Upper lobe of left lung (tissue), 6 donors: ENCODE data around the gene LILRB4. TPM values are rescaled to one million over a fixed set of nuclear protein-coding genes. Genes with fewer than 3 reads are reported as not detected.
"Not testable (repeated sequence)": the region's sequence is repeated elsewhere in the genome, so short reads cannot be mapped to it uniquely, and the experiment has no call there.

ENCODE experiments used
- ATAC-seq, 2 donors: fragments of 200-7000 bp; cut with Tn5 transposase; one replicate each; pipeline ENCODE4 v1.9.1; 2022; ENCODE audit warnings: mild to moderate bottlenecking in 2 of 2, moderate library complexity in 2 of 2; ENCODE audit not compliant: low FRiP score in 2 of 2
- DNase-seq, 2 donors: peaks; one replicate each; pipeline ENCODE4 v3.0.0-alpha.2; 2019 to 2020
- H3K27ac ChIP-seq, 4 donors: fragments of 200-600 bp; sonication (generic); one replicate each; pipeline ENCODE4 v1.5.1; 2016 to 2019
- H3K27me3 ChIP-seq, 4 donors: fragments of 200-600 bp; sonication (generic); one replicate each; pipeline ENCODE4 v1.5.1; 2017 to 2019
- H3K36me3 ChIP-seq, 4 donors: fragments of 200-600 bp; sonication (generic); one replicate each; pipeline ENCODE4 v1.5.1; 2016 to 2019
- H3K4me1 ChIP-seq, 4 donors: fragments of 200-600 bp; sonication (generic); one replicate each; pipeline ENCODE4 v1.5.1; 2018 to 2019
- H3K4me3 ChIP-seq, 4 donors: fragments of 200-600 bp; sonication (generic); one replicate each; pipeline ENCODE4 v1.5.1; 2017 to 2019; ENCODE audit warnings: mild to moderate bottlenecking in 2 of 4, moderate library complexity in 1 of 4
- H3K9me3 ChIP-seq, 4 donors: fragments of 200-600 bp; sonication (generic); one replicate each; pipeline ENCODE4 v1.5.1; 2018 to 2019
- EP300 ChIP-seq, 4 donors: sonication (generic); formaldehyde crosslinking; IDR thresholded peaks; one replicate each; pipeline ENCODE4 v1.5.1; 2017; ENCODE audit warnings: antibody characterized with exemption in 4 of 4, control low read depth in 2 of 4
- POLR2A ChIP-seq, 4 donors: fragments of 450-650 bp; IDR thresholded peaks; one replicate each; pipeline ENCODE4 v1.5.1; 2016 to 2017; ENCODE audit warnings: antibody characterized with exemption in 4 of 4, mild to moderate bottlenecking in 2 of 4
- POLR2AphosphoS5 ChIP-seq, 2 donors: sonication (generic); formaldehyde crosslinking; IDR thresholded peaks; one replicate each; pipeline ENCODE4 v1.5.1; 2017; ENCODE audit warnings: antibody characterized with exemption in 2 of 2
- WGBS, 2 donors: methylation state at CpG; one replicate each; pipeline ENCODE4 v1.1.5; 2017 to 2018; 5-methylcytosine and 5-hydroxymethylcytosine counted together
- total RNA-seq, 6 donors: library from RNA; depleted of rRNA in 4 of 6; stranded (reverse); fragments of >200 nt in 4 of 6; gene quantifications; one replicate each; pipeline versions ENCODE4 v1.1.0 to v1.2.1, GENCODE V29; 2016 to 2021
- TF ChIP-seq, protein P1 (sequence below), 6 experiments: fragments of 450-650 bp in 4 of 6; fragments of 200-600 bp in 2 of 6; sonication (generic) in 2 of 6; IDR thresholded peaks; one replicate each; pipeline ENCODE4 v1.5.1; 2016 to 2019; ENCODE audit warnings: antibody characterized with exemption in 6 of 6
- donor health status: DM: no; HTN: no; CAD: no; lungs with moderate emphysema.
- donor health status: DM: no; HTN: yes; CAD: no; lungs with severe emphysema.

LILRB4 gene
- total RNA-seq, 6 donors from 2014 or later = 3.8 to 55.5 (median 24.9) TPM

DNA sequence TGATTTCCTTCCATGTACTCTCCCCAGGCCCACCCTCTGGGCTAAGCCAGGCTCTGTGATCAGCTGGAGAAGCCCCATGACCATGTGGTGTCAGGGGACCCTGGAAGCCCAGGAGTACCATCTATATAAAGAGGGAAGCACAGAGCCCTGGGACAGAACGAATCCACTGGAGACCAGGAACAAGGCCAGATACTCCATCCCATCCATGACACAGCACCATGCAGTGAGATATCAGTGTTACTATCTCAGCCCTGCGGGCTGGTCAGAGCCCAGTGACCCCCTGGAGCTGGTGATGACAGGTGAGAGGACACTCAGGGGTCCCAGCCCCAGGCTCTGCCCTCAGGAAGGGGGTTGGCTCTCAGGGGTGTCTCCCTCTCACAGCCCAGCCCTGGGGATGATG lies 34.0 kb downstream of the LILRB4 start:
- ATAC-seq = no peak
- no peak overlapping the region for H3K4me3 ChIP-seq
- H3K36me3 ChIP-seq = no peaks in the 10 kb centered on the region
- H3K27ac ChIP-seq = no peak overlapping the region
- H3K4me1 ChIP-seq = peaks cover 0 to 3% (median 1%) of the 10 kb centered on the region in 4 donors
- H3K9me3 ChIP-seq = no peaks in the 10 kb centered on the region
- DNase-seq = no peak
- TF ChIP-seq, protein P1, sequence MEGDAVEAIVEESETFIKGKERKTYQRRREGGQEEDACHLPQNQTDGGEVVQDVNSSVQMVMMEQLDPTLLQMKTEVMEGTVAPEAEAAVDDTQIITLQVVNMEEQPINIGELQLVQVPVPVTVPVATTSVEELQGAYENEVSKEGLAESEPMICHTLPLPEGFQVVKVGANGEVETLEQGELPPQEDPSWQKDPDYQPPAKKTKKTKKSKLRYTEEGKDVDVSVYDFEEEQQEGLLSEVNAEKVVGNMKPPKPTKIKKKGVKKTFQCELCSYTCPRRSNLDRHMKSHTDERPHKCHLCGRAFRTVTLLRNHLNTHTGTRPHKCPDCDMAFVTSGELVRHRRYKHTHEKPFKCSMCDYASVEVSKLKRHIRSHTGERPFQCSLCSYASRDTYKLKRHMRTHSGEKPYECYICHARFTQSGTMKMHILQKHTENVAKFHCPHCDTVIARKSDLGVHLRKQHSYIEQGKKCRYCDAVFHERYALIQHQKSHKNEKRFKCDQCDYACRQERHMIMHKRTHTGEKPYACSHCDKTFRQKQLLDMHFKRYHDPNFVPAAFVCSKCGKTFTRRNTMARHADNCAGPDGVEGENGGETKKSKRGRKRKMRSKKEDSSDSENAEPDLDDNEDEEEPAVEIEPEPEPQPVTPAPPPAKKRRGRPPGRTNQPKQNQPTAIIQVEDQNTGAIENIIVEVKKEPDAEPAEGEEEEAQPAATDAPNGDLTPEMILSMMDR (IDR thresholded peaks at IDR 0.05) = no peak
- TF ChIP-seq POLR2A (IDR thresholded peaks at IDR 0.05) (no peak), POLR2AphosphoS5 (IDR thresholded peaks at IDR 0.05) (no peak), EP300 (IDR thresholded peaks at IDR 0.05) (no peak)
- H3K27me3 ChIP-seq = no peaks in the 10 kb centered on the region
- 0% methylated on average over 1 of the region's 2 CpGs; no CpG with 5 or more reads in 1 of the 2 donors for WGBS, 2 donors

DNA sequence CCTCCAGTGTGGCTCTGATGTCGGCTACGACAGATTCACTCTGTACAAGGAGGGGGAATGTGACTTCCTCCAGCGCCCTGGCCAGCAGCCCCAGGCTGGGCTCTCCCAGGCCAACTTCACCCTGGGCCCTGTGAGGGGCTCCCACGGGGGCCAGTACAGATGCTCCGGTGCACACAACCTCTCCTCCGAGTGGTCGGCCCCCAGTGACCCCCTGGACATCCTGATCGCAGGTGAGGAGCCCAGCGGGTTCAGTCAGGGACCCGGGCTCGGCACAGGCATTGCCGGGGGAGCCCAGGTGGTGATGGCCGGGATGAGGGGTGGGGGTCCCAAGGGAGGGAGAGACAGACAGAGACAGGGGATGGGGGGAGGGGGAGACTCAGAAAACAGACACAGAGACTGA lies 34.9 kb downstream of the LILRB4 start:
- 78 to 96% methylated on average over 4 to 12 of the region's 13 CpGs for WGBS, 2 donors
- not testable (repeated sequence) for H3K9me3 ChIP-seq, H3K4me3 ChIP-seq, H3K27me3 ChIP-seq, H3K36me3 ChIP-seq, H3K27ac ChIP-seq, ATAC-seq, H3K4me1 ChIP-seq
- peak in 1 of 2 donors; percentile 61 for DNase-seq

DNA sequence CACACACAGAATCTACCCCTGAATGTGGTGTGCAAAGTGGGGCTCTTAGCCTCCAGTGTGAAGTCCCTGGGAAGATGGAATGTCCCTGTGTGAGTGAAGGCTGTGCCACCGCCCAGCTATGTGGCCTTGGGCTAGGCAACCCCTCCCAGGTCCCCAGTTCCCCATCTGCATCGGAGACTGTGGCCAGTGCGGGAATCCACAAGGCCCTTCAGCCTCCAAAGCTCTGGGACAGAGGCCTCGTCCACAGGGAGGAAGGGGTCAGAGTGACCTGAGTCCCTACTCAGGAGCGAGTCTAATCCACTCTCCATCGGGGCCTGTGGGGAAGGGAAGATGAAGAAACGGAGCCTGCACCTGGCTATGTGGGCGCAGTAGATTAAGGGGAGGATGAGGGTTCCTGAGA lies 42.1 kb downstream of the LILRB4 start:
- Histone ChIP-seq H3K36me3 (no peaks in the 10 kb centered on the region), H3K9me3 (no peaks in the 10 kb centered on the region), H3K27ac (no peak overlapping the region), H3K27me3 (no peaks in the 10 kb centered on the region), H3K4me1 (no peaks in the 10 kb centered on the region), H3K4me3 (no peak overlapping the region)
- TF ChIP-seq POLR2AphosphoS5 (IDR thresholded peaks at IDR 0.05) = no peak
- no peak for TF ChIP-seq POLR2A (IDR thresholded peaks at IDR 0.05)
- TF ChIP-seq EP300 (IDR thresholded peaks at IDR 0.05) = no peak
- TF ChIP-seq, protein P1 (IDR thresholded peaks at IDR 0.05) = no peak
- WGBS, 2 donors = 73 to 81% methylated on average over 6 to 8 of the region's 8 CpGs
- DNase-seq (no peak), ATAC-seq (no peak)

DNA sequence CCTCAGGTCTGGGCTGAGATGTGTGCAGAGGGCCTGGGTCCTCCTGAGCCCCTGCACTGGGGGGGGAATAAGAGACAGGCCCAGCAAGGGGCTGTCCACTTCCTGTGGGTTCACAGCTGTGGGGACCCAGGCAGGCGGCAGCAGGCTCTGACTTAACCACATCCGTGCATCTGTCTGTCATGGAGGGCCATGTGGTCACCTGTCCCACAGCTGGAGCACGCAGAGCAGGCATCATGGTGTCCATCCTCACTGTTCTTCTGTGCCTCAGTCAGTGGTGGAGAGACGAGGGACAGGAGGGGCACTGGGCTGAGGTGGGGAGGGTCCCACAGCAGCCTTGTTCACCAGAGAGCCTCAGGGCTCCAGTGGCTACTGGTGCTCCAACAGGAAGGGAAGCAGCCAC lies 45.2 kb downstream of the LILRB4 start:
- Histone ChIP-seq H3K4me3 (no peak overlapping the region), H3K36me3 (no peaks in the 10 kb centered on the region), H3K27ac (no peak overlapping the region), H3K27me3 (no peaks in the 10 kb centered on the region), H3K4me1 (no peaks in the 10 kb centered on the region), H3K9me3 (no peaks in the 10 kb centered on the region)
- WGBS, 2 donors = 43% methylated on average over 4 of the region's 4 CpGs; no CpG with 5 or more reads in 1 of the 2 donors
- ATAC-seq (peak in 1 of 2 donors; percentile 29), DNase-seq (peak; percentile 27 to 30)
- TF ChIP-seq POLR2A (IDR thresholded peaks at IDR 0.05) = no peak
- no peak for TF ChIP-seq EP300 (IDR thresholded peaks at IDR 0.05)
- TF ChIP-seq, protein P1 (IDR thresholded peaks at IDR 0.05) = no peak
- TF ChIP-seq POLR2AphosphoS5 (IDR thresholded peaks at IDR 0.05) = no peak

DNA sequence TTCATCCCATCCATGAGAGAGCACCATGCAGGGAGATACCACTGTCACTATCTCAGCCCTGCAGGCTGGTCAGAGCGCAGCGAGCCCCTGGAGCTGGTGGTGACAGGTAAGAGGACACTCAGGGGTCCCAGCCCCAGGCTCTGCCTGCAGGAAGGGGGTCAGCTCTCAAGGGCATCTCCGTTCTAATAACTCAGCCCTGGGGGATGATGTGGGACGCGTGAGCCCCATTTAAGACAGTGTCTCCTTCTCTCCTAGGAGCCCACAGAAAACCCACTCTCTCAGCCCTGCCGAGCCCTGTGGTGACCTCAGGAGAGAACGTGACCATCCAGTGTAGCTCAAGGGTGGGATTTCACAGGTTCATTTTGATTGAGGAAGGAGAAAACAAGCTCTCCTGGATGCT lies 46.0 kb downstream of the LILRB4 start:
- WGBS, 2 donors = 76 to 94% methylated on average over 6 to 7 of the region's 7 CpGs
- Histone ChIP-seq H3K36me3 (no peaks in the 10 kb centered on the region), H3K27ac (no peak overlapping the region), H3K9me3 (no peaks in the 10 kb centered on the region), H3K4me3 (no peak overlapping the region), H3K27me3 (no peaks in the 10 kb centered on the region), H3K4me1 (no peaks in the 10 kb centered on the region)
- ATAC-seq (no peak), DNase-seq (peak in 1 of 2 donors; percentile 6)
- TF ChIP-seq, protein P1 (IDR thresholded peaks at IDR 0.05) = no peak
